ENCODE results near the gene IL1RN. TPM values are rescaled to one million over a fixed set of nuclear protein-coding genes. Genes with fewer than 3 reads are reported as not detected.

IL1RN gene
- total and polyA plus RNA-seq, 10 of the 15 experiments (the other 5 are each of a cell fraction or from before 2014, with no cell fraction given) = 0.04 TPM; not detected in 7

DNA sequence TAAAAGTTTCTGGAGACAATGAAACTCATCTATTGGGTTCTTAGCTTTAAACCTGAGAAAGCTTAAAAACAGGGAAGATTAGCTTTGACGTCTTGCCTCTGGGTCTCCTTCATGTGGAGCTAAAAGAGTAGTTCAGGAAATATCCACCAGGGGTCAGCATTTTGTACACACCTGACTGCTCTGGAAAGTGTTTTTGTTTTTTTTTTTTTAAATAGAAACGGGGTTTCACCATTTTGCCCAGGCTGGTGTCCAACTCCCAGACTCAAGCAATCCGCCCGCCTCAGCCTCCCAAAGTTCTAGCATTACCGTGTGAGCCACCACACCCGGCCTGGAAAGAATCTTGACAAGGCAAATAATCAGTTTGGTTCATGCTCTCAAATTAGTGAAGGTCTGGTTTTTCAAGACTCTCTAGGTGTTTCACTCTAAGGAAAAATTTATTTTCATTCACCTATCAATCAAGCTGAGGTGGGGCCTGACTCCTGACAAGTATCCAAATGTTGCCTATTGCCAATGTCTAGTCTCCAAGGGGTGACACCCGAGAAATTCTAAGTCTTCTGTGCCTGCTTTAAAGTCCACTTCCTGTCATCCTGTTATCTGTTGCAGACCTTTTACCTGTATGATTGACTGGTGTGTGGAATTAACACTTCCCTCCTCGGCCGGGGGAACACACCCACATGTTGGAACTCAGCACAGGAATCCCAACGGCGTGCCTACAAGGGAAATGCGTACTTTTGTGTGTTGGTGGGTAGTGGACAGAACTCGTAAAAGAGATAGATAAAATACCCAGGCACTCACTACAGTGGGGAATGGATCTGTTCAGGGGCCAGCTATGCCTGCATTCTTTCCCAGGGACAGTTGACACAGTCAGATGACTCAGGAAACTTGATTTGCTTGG is 11.3 kb downstream of the IL1RN start:
- TF ChIP-seq SMC3 (IDR thresholded peaks at IDR 0.05; ENCODE audit: borderline replicate concordance, low read length) = peak; percentile 84
- TF ChIP-seq HDGF (IDR thresholded peaks at IDR 0.05) = no peak
- TF ChIP-seq ZNF384 (IDR thresholded peaks at IDR 0.05; ENCODE audit: borderline replicate concordance, low read depth, low read length) = peak; percentile 98
- TF ChIP-seq ESRRA (IDR thresholded peaks at IDR 0.05; ENCODE audit: low read length) = no peak
- TF ChIP-seq, protein P1, sequence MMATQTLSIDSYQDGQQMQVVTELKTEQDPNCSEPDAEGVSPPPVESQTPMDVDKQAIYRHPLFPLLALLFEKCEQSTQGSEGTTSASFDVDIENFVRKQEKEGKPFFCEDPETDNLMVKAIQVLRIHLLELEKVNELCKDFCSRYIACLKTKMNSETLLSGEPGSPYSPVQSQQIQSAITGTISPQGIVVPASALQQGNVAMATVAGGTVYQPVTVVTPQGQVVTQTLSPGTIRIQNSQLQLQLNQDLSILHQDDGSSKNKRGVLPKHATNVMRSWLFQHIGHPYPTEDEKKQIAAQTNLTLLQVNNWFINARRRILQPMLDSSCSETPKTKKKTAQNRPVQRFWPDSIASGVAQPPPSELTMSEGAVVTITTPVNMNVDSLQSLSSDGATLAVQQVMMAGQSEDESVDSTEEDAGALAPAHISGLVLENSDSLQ (IDR thresholded peaks at IDR 0.05) = 0 out of 2 replicates have a peak, but pooled peaks have one; percentile 28
- peak; percentile 30; the same call in 1 of the 2 replicates for TF ChIP-seq YY1 (IDR thresholded peaks at IDR 0.05; ENCODE audit: low read depth, low read length)
- peak in 1 of 2 experiments; percentile 18; a peak in 1 of 4 replicates for TF ChIP-seq BHLHE40 (IDR thresholded peaks at IDR 0.05; ENCODE audit: borderline replicate concordance in 1 of 2, low read depth in 2 of 2, low read length in 1 of 2)
- 0 out of 2 replicates have a peak, but pooled peaks have one; percentile 14 for TF ChIP-seq MEF2A (IDR thresholded peaks at IDR 0.05; ENCODE audit: insufficient read depth, low read depth, low read length)
- TF ChIP-seq CTCF (IDR thresholded peaks at IDR 0.05 in 2 of 3, conservative IDR thresholded peaks at IDR 0.05 in 1 of 3; ENCODE audit: control insufficient read depth in 2 of 3, extremely low read depth in 1 of 3, insufficient read depth in 1 of 3, low read depth in 3 of 3, low read length in 3 of 3) = peak; percentile 66 to 77 (median 76)
- peak; percentile 71 for TF ChIP-seq RAD21 (IDR thresholded peaks at IDR 0.05; ENCODE audit: insufficient read depth, low read depth, low read length)
- Histone ChIP-seq H3K27me3 (replicated peaks in 1 of 2; ENCODE audit: control insufficient read depth in 2 of 2, insufficient read depth in 2 of 2, low read length in 1 of 2) (no peaks in the 10 kb centered on the region), H3K9me3 (replicated peaks; ENCODE audit: control insufficient read depth, insufficient read depth, low read length) (no peaks in the 10 kb centered on the region), H3K79me2 (ENCODE audit: control insufficient read depth, insufficient read depth, low read length) (no peaks in the 10 kb centered on the region), H4K20me1 (ENCODE audit: control insufficient read depth, insufficient read depth) (no peaks in the 10 kb centered on the region), H2AFZ (ENCODE audit: control insufficient read depth, low read depth, low read length) (peak overlapping the region; percentile 81), H3K4me3 (no peak overlapping the region), H3K4me1 (ENCODE audit: control insufficient read depth, insufficient read depth, low read length) (peaks cover 4% of the 10 kb centered on the region; the same call in 1 of the 2 replicates), H3K9ac (ENCODE audit: control insufficient read depth, insufficient read depth, low read length) (no peak overlapping the region), H3K27ac (ENCODE audit: control insufficient read depth, insufficient read depth) (no peak overlapping the region), H3K36me3 (ENCODE audit: control insufficient read depth in 2 of 2, insufficient read depth in 2 of 2, low read length in 1 of 2) (no peaks in the 10 kb centered on the region), H3K4me2 (ENCODE audit: control insufficient read depth, insufficient read depth) (peak overlapping the region; percentile 41)
- in situ Hi-C loops (cut with MboI) = loop anchor here (5.0 kb wide), 1 partner anchor 234 kb away; no protein-coding TSS in a partner anchor
- ATAC-seq (peak; percentile 91), FAIRE-seq (peak; percentile 80), DNase-seq (ENCODE audit: low read depth, low spot score) (peak; percentile 64)
- ChIA-PET RAD21 (ENCODE audit: unreplicated experiment) (interaction anchor here (0.6 to 6.5 kb wide), 25 partner anchors 11 to 809 kb away, joined by 3 to 75 read pairs (median 5); partner anchors contain the start of gene PSD4), SMC1A (ENCODE audit: uncharacterized antibody, unreplicated experiment) (interaction anchor here (0.6 to 4.9 kb wide), 33 partner anchors 10 to 251 kb away, joined by 3 to 52 read pairs (median 4); partner anchors contain the start of gene PSD4), POLR2A (interaction anchor here (0.6 to 1.6 kb wide), 9 partner anchors 14 to 301 kb away, joined by 3 to 7 read pairs (median 3); partner anchors contain the start of gene PSD4), CTCF (interaction anchor here (0.6 to 11.0 kb wide), 45 partner anchors 9 to 316 kb away, joined by 3 to 195 read pairs (median 5); partner anchors contain the start of genes IL1RN and PSD4)
- intact Hi-C loops (cut with micrococcal nuclease; ENCODE audit: unreplicated experiment) = loop anchor here (1.0 to 2.0 kb wide), 3 partner anchors 37 to 232 kb away; no protein-coding TSS in a partner anchor
- no TSS peak for BruUV-seq (replicated peaks)
- 37% methylated on average over 13 of the region's 13 CpGs for WGBS (ENCODE audit: insufficient coverage, insufficient replicate concordance, low lambda C conversion rate, missing lambda C conversion rate)

Measured in GM12878 (cell line).